Heart right ventricle (tissue), 16 donors: Measurements from ENCODE around the gene CSTPP1. TPM values are rescaled to one million over a fixed set of nuclear protein-coding genes. Genes with fewer than 3 reads are reported as not detected.

Experiments used
- ATAC-seq, 8 donors: fragments of 200-7000 bp; cut with Tn5 transposase; one replicate each; pipeline ENCODE4 v1.9.1; 2020; ENCODE audit warnings: mild to moderate bottlenecking in 8 of 8, moderate library complexity in 8 of 8, moderate number of reproducible peaks in 1 of 8
- DNase-seq, 2 donors: peaks; one replicate each; pipeline ENCODE4 v3.0.0-alpha.2; 2020
- H3K27ac ChIP-seq, 10 donors: fragments of 200-600 bp; sonication (generic) in 2 of 10; one replicate each; pipeline versions ENCODE4 v1.5.0 to v1.8.0; 2020 to 2022; ENCODE audit warnings: mild to moderate bottlenecking in 3 of 10
- H3K27me3 ChIP-seq, 7 donors: fragments of 200-600 bp; one replicate each; pipeline ENCODE4 v1.8.0; 2021 to 2022; ENCODE audit warnings: mild to moderate bottlenecking in 2 of 7
- H3K36me3 ChIP-seq, 9 donors: fragments of 200-600 bp; sonication (generic) in 1 of 9; one replicate each; pipeline versions ENCODE4 v1.5.0 to v1.8.0; 2020 to 2022; ENCODE audit warnings: mild to moderate bottlenecking in 2 of 9
- H3K4me1 ChIP-seq, 9 donors: fragments of 200-600 bp; sonication (generic) in 1 of 9; one replicate each; pipeline versions ENCODE4 v1.5.0 to v1.8.0; 2020 to 2022; ENCODE audit warnings: mild to moderate bottlenecking in 4 of 9
- H3K4me3 ChIP-seq, 10 donors: fragments of 200-600 bp; sonication (generic) in 2 of 10; one replicate each; pipeline versions ENCODE4 v1.5.0 to v1.8.0; 2020 to 2022; ENCODE audit warnings: mild to moderate bottlenecking in 7 of 10, moderate library complexity in 2 of 10
- H3K9me3 ChIP-seq, 11 donors: fragments of 200-600 bp in 10 of 11; sonication (generic) in 2 of 11; one replicate each; pipeline versions ENCODE4 v1.5.0 to v1.8.0; 2013 to 2022; ENCODE audit warnings: mild to moderate bottlenecking in 2 of 11, control low read depth in 1 of 11, moderate library complexity in 1 of 11
- WGBS, 2 donors: extraction: QIAGEN DNeasy Blood & Tissue Kit; methylation state at CpG; one replicate each; pipeline ENCODE4 v1.1.7; 2013; ENCODE audit warnings: inconsistent platforms in 1 of 2; 5-methylcytosine and 5-hydroxymethylcytosine counted together
- intact Hi-C, 10 donors: fragments of 100-400 bp; cut with DNase I; formaldehyde crosslinking; loops; one replicate each; pipeline versions ENCODE4 v1.11.1 to v1.14.2; 2022
- polyA plus RNA-seq, 2 donors: library from polyadenylated mRNA; stranded (reverse); fragments of 200-250 nt; gene quantifications; one replicate each; pipeline ENCODE4 v1.2.3, GENCODE V29; 2013
- total RNA-seq, 10 donors: library from RNA; stranded (reverse); fragmentation: NEBNext Ultra II Directional in 3 of 10; extraction: Animal tissue kit (Norgen Biotek cat#: 25700) in 3 of 10; gene quantifications; one replicate each; pipeline versions ENCODE4 v1.2.1 to v1.2.4, GENCODE V29; 2021 to 2023
- TF ChIP-seq, protein P1 (sequence below), 9 donors: fragments of 200-600 bp; sonication (generic) in 2 of 9; IDR thresholded peaks; one replicate each; pipeline versions ENCODE4 v1.5.0 to v1.8.0; 2021 to 2022; ENCODE audit warnings: antibody characterized with exemption in 9 of 9, mild to moderate bottlenecking in 5 of 9, moderate library complexity in 1 of 9
- donor health status: Arrhythmogenic right ventricular cardiomyopathy.
- donor health status: ischemic (EF 13 %, LVEDD 7.1; RV severe dilation, severe dysfunction).
- donor health status: healthy with polysubstance abuse.
- donor health status: DM: no; HTN: yes; CAD: no.
- donor health status: DM: no; HTN: no; CAD: no.
- donor health status: ischemic (EF 25% LVEDD 6.9; RV normal size, moderate dysfunction).
- donor health status: ischemic (EF 25% LVEDD 5.7; RV mildly dilated, moderate dysfunction).
- donor health status: healthy.
- donor health status: DM: yes; HTN: yes; CAD: no.
- donor health status: Ischemic cardiomyopathy.
- donor health status: ischemic (EF 35%, LVEDD 5.7; RV mildly dilated, moderate dysfunction).
- donor health status: nonischemic (EF 11% LVEDD 7.7; RV severe dilation, severe dysfunction).
- donor health status: DM: yes; HTN: yes; CAD: no.
- donor health status: PGD.
- donor health status: ischemic (EF 29% LVEDD 5.4; RV normal size, mild dysfunction).
- donor health status: nonischemic (EF 23%, LVEDD 6.1; RV moderate dilation, normal function).

Gene CSTPP1
- total and polyA plus RNA-seq, 12 donors: 10.2 to 26.7 (median 16.7) TPM

DNA sequence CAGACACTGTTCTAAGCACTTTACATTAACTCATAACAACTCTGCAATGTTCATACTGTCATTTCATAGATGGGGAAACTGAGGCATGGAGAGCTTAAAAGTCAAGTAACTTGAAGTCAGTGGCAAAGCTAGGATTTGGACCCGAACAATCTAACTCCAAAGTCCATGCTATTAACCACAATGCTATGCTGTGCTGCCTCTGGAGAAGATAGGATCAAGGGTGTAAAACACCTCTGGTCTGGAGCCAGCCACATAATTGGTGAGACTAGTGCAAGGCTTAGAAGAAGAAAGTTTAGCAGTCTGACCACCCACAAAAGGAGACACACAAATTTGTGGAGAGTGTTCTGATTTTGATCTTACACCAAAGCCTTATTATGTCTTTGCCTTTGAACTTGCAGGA is 196.4 kb downstream of the CSTPP1 start:
- H3K27ac ChIP-seq: no peak overlapping the region
- H3K27me3 ChIP-seq: no peaks in the 10 kb centered on the region
- 95 to 96% methylated on average over 1 of the region's 1 CpG for WGBS, 2 donors
- intact Hi-C loops: loop anchor here in 1 of 10 donors (10.0 kb wide), 1 partner anchor 128 kb away; no protein-coding TSS in a partner anchor
- H3K4me3 ChIP-seq: no peak overlapping the region
- H3K36me3 ChIP-seq: peaks cover 0 to 13% (median 0%) of the 10 kb centered on the region in 9 donors
- no peak for ATAC-seq
- peaks cover 0 to 16% (median 0%) of the 10 kb centered on the region in 9 donors for H3K4me1 ChIP-seq
- no peak for DNase-seq
- TF ChIP-seq, protein P1, sequence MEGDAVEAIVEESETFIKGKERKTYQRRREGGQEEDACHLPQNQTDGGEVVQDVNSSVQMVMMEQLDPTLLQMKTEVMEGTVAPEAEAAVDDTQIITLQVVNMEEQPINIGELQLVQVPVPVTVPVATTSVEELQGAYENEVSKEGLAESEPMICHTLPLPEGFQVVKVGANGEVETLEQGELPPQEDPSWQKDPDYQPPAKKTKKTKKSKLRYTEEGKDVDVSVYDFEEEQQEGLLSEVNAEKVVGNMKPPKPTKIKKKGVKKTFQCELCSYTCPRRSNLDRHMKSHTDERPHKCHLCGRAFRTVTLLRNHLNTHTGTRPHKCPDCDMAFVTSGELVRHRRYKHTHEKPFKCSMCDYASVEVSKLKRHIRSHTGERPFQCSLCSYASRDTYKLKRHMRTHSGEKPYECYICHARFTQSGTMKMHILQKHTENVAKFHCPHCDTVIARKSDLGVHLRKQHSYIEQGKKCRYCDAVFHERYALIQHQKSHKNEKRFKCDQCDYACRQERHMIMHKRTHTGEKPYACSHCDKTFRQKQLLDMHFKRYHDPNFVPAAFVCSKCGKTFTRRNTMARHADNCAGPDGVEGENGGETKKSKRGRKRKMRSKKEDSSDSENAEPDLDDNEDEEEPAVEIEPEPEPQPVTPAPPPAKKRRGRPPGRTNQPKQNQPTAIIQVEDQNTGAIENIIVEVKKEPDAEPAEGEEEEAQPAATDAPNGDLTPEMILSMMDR (IDR thresholded peaks at IDR 0.05): no peak
- H3K9me3 ChIP-seq: no peaks in the 10 kb centered on the region

DNA sequence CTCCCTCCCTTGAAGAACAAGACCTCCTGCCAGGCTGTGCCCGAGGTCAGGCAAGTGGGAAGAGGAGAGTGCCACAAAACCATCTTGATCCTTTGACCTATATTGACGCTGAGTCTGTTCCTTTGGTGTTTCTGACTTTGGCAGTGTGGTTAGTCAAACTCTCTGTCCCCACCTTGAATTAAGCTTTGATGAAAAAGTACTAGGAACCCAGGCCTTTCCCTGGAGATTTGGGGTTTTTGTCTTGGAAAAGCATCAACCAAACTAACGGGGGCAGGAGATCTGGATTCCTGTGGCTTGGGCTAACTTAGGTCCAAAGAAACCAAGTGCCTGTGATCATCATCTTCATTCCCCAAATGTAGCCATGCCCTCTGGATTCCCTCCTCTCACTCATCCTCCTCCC is 199.8 kb downstream of the CSTPP1 start:
- H3K36me3 ChIP-seq: peaks cover 0 to 19% (median 0%) of the 10 kb centered on the region in 9 donors
- no peak for DNase-seq
- intact Hi-C loops: loop anchor here in 1 of 10 donors (10.0 kb wide), 1 partner anchor 132 kb away; no protein-coding TSS in a partner anchor
- no peak overlapping the region for H3K27ac ChIP-seq
- TF ChIP-seq, protein P1 (IDR thresholded peaks at IDR 0.05): no peak
- H3K9me3 ChIP-seq: no peaks in the 10 kb centered on the region
- no peaks in the 10 kb centered on the region for H3K27me3 ChIP-seq
- WGBS, 2 donors: 81 to 90% methylated on average over 3 of the region's 3 CpGs
- ATAC-seq: no peak
- H3K4me1 ChIP-seq: peaks cover 0 to 9% (median 0%) of the 10 kb centered on the region in 9 donors
- H3K4me3 ChIP-seq: no peak overlapping the region

DNA sequence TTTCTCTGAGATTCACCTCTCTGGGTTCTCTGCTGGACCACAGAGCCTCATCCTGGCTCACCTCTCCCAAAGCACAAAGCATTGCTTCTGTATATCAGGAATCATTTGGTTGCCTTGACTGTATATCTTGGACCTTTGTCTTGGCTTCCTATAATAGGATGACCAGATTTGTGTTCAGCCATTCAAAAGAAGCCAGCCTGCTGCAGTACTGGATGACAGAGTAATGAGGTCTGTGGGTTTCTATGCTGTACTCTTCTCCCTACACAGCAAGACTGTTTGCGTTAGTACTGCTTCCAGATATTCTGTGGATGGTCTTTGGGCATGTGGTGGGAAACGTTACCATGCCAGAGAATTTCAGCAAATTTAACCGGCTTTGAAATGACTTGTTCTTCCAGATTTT is 200.4 kb downstream of the CSTPP1 start:
- no peaks in the 10 kb centered on the region for H3K27me3 ChIP-seq
- H3K36me3 ChIP-seq: peaks cover 0 to 19% (median 0%) of the 10 kb centered on the region in 9 donors
- peaks cover 0 to 9% (median 0%) of the 10 kb centered on the region in 9 donors for H3K4me1 ChIP-seq
- no peak overlapping the region for H3K4me3 ChIP-seq
- TF ChIP-seq, protein P1 (IDR thresholded peaks at IDR 0.05): no peak
- ATAC-seq (no peak), DNase-seq (no peak)
- H3K27ac ChIP-seq: no peak overlapping the region
- whole genome bisulfite sequencing, 2 donors: 95 to 96% methylated on average over 3 of the region's 3 CpGs
- no peaks in the 10 kb centered on the region for H3K9me3 ChIP-seq
- intact Hi-C loops: loop anchor here in 1 of 10 donors (10.0 kb wide), 1 partner anchor 132 kb away; no protein-coding TSS in a partner anchor

DNA sequence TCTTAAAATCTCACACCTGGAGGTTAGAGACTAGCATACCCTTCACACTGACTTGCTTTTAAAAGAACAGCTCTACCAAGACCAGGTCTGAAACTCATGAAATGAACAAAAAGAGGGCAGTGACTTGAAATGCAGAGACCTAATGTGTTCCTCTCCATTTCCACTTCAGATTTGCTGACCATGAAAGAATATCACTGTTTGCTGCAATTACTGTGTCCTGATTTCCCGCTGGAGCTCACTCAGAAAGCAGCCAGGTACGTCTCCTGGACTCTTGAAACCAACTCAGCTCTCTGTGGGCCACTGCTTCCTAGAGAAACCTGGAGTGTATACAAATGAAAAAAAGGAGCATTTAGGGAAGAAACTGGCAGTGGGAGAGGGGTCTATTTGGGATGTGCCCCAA is 200.9 kb downstream of the CSTPP1 start:
- H3K4me1 ChIP-seq: peaks cover 0 to 9% (median 0%) of the 10 kb centered on the region in 9 donors
- DNase-seq: no peak
- H3K4me3 ChIP-seq: no peak overlapping the region
- WGBS, 2 donors: 93 to 98% methylated on average over 2 of the region's 2 CpGs
- TF ChIP-seq, protein P1 (IDR thresholded peaks at IDR 0.05): no peak
- intact Hi-C loops: loop anchor here in 1 of 10 donors (10.0 kb wide), 1 partner anchor 133 kb away; no protein-coding TSS in a partner anchor
- H3K27ac ChIP-seq: no peak overlapping the region
- no peaks in the 10 kb centered on the region for H3K27me3 ChIP-seq
- H3K36me3 ChIP-seq: peaks cover 0 to 19% (median 0%) of the 10 kb centered on the region in 9 donors
- no peak for ATAC-seq
- H3K9me3 ChIP-seq: no peaks in the 10 kb centered on the region
